ENCODE measurements around the gene C19orf38.

DNA sequence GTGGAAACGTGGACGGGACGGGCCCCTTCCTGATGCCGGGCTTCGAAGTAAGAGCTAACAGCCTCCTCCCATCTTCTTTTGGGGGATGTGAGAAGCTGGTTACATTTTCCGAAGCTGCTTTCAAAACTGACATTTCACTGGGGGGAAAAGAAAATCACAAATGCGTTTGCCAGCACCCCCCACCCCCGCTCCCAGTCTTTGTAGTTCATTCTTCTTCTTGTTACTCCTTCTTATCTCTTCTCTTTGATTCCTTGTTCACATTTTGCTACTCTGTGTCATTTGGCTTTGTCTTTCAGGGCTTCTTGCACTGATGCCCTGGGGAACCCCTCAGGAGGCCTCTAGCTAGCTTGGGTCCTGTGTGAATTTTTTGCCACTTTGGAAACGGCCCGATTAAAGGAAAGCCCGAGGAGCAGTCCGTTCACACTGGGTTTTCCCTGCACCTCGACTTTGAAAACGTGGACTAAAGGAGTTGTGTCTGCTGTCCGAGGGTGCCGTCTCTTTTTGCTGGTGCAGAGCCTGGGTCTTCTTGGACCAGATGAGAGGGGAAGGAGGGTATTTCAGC lies 24.4 kb downstream of the C19orf38 start:
- TF ChIP-seq, protein P1, sequence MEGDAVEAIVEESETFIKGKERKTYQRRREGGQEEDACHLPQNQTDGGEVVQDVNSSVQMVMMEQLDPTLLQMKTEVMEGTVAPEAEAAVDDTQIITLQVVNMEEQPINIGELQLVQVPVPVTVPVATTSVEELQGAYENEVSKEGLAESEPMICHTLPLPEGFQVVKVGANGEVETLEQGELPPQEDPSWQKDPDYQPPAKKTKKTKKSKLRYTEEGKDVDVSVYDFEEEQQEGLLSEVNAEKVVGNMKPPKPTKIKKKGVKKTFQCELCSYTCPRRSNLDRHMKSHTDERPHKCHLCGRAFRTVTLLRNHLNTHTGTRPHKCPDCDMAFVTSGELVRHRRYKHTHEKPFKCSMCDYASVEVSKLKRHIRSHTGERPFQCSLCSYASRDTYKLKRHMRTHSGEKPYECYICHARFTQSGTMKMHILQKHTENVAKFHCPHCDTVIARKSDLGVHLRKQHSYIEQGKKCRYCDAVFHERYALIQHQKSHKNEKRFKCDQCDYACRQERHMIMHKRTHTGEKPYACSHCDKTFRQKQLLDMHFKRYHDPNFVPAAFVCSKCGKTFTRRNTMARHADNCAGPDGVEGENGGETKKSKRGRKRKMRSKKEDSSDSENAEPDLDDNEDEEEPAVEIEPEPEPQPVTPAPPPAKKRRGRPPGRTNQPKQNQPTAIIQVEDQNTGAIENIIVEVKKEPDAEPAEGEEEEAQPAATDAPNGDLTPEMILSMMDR (conservative IDR thresholded peaks at IDR 0.05): no peak
- TF ChIP-seq ZFX (IDR thresholded peaks at IDR 0.05): no peak
